CD4-positive, CD25-positive, alpha-beta regulatory T cell (primary cell): ENCODE measurements around the gene MATN4. TPM values are rescaled to one million over a fixed set of nuclear protein-coding genes. Genes with fewer than 3 reads are reported as not detected.

Source experiments
- ATAC-seq, 2 donors: fragments of 150-1000 bp; cut with Tn5 transposase; one replicate each; pipeline ENCODE4 v1.10.0; 2021; ENCODE audit warnings: low read depth in 2 of 2, moderate number of reproducible peaks in 2 of 2, moderate library complexity in 1 of 2
- DNase-seq, 3 donors: peaks; one replicate each; pipeline versions ENCODE4 v3.0.0 to v3.0.0-alpha.2; 2012 to 2022; ENCODE audit warnings: mixed read lengths in 1 of 3
- H3K27ac ChIP-seq: one replicate; pipeline ENCODE4 v1.7.0; 2013; ENCODE audit warnings: mild to moderate bottlenecking, low read length; ENCODE audit not compliant: insufficient read depth, poor library complexity, severe bottlenecking
- H3K27me3 ChIP-seq: one replicate; pipeline ENCODE4 v1.7.0; 2013; ENCODE audit warnings: low read length; ENCODE audit not compliant: control insufficient read depth, insufficient read depth
- H3K36me3 ChIP-seq: one replicate; pipeline ENCODE4 v1.7.0; 2013; ENCODE audit warnings: mild to moderate bottlenecking, low read length, moderate library complexity; ENCODE audit not compliant: control insufficient read depth, insufficient read depth
- H3K4me1 ChIP-seq: 2 replicates; pipeline ENCODE4 v1.7.0; 2013; ENCODE audit warnings: mild to moderate bottlenecking, low read length; ENCODE audit not compliant: insufficient read depth, control insufficient read depth, poor library complexity, severe bottlenecking
- H3K4me3 ChIP-seq: one replicate; pipeline ENCODE4 v1.7.0; 2013; ENCODE audit warnings: low read depth, mild to moderate bottlenecking, low read length, moderate library complexity
- H3K9me3 ChIP-seq, 2 experiments: 1 replicate in 1 of 2; 2 replicates in 1 of 2; pipeline ENCODE4 v1.7.0; 2013; ENCODE audit warnings: low read length in 2 of 2, mild to moderate bottlenecking in 1 of 2, moderate library complexity in 1 of 2; ENCODE audit not compliant: control insufficient read depth in 2 of 2
- H3K27ac Mint-ChIP-seq, 3 donors: one replicate each; pipeline ENCODE4 v1.8.0; 2020 to 2022; ENCODE audit warnings: mild to moderate bottlenecking in 3 of 3, mixed read lengths in 3 of 3, moderate library complexity in 2 of 3
- H3K27me3 Mint-ChIP-seq: one replicate; pipeline ENCODE4 v1.8.0; 2022; ENCODE audit warnings: mild to moderate bottlenecking, mixed read lengths
- H3K36me3 Mint-ChIP-seq: one replicate; pipeline ENCODE4 v1.8.0; 2020; ENCODE audit warnings: mixed read lengths
- H3K4me1 Mint-ChIP-seq, 4 donors: one replicate each; pipeline ENCODE4 v1.8.0; 2020 to 2022; ENCODE audit warnings: mixed read lengths in 4 of 4, mild to moderate bottlenecking in 1 of 4
- H3K4me3 Mint-ChIP-seq, 4 donors: one replicate each; pipeline ENCODE4 v1.8.0; 2020 to 2022; ENCODE audit warnings: mild to moderate bottlenecking in 4 of 4, mixed read lengths in 4 of 4, moderate library complexity in 3 of 4
- H3K9me3 Mint-ChIP-seq, 7 donors: one replicate each; pipeline ENCODE4 v1.8.0; 2020 to 2022; ENCODE audit warnings: mixed read lengths in 7 of 7, mild to moderate bottlenecking in 3 of 7, moderate library complexity in 2 of 7
- polyA plus RNA-seq, 4 donors: library from polyadenylated mRNA; unstranded; fragments of 300-500 nt; fragmentation: Illumina TruSeq; gene quantifications; one replicate each; pipeline ENCODE4 v1.2.3, GENCODE V29; 2021
- total RNA-seq: library from RNA; stranded (reverse); gene quantifications from one replicate; pipeline ENCODE4 v1.2.3, GENCODE V29; 2022

The MATN4 gene
- total and polyA plus RNA-seq, 5 donors from 2014 or later, result 0.10 TPM; not detected in 4

- H3K4me1 Mint-ChIP-seq, result peaks cover 0 to 15% (median 5%) of the 10 kb centered on the region in 4 donors
- no peaks in the 10 kb centered on the region for H3K36me3 Mint-ChIP-seq
- H3K4me3 ChIP-seq, result no peak overlapping the region
- no peaks in the 10 kb centered on the region for H3K9me3 ChIP-seq
- H3K4me1 ChIP-seq, result peaks cover 6% of the 10 kb centered on the region
- H3K27me3 Mint-ChIP-seq, result no peaks in the 10 kb centered on the region
- H3K27ac Mint-ChIP-seq, result no peak overlapping the region
- H3K27me3 ChIP-seq, result no peaks in the 10 kb centered on the region
- no peaks in the 10 kb centered on the region for H3K9me3 Mint-ChIP-seq
- no peak overlapping the region for H3K27ac ChIP-seq
- no peak overlapping the region for H3K4me3 Mint-ChIP-seq
- H3K36me3 ChIP-seq, result peaks cover 2% of the 10 kb centered on the region
- ATAC-seq (no peak), DNase-seq (no peak)
Observed at GRCh38 chr20:45339084-45339483, 31.0 kb upstream of the MATN4 start.

- no peaks in the 10 kb centered on the region for H3K27me3 Mint-ChIP-seq
- H3K4me3 Mint-ChIP-seq, result no peak overlapping the region
- Histone ChIP-seq H3K27ac (no peak overlapping the region), H3K4me1 (peaks cover 5% of the 10 kb centered on the region), H3K36me3 (peaks cover 2% of the 10 kb centered on the region), H3K9me3 (no peaks in the 10 kb centered on the region), H3K27me3 (no peaks in the 10 kb centered on the region), H3K4me3 (no peak overlapping the region)
- peaks cover 0 to 11% (median 4%) of the 10 kb centered on the region in 4 donors for H3K4me1 Mint-ChIP-seq
- ATAC-seq (no peak), DNase-seq (no peak)
- H3K36me3 Mint-ChIP-seq, result no peaks in the 10 kb centered on the region
- no peaks in the 10 kb centered on the region for H3K9me3 Mint-ChIP-seq
- peak overlapping the region in 1 of 3 donors; percentile 46 for H3K27ac Mint-ChIP-seq
Observed at GRCh38 chr20:45338121-45339030, 30.3 kb upstream of the MATN4 start.

GRCh38 chr20:45337367-45338120 is 29.4 kb upstream of the MATN4 start:
- Histone ChIP-seq H3K27ac (no peak overlapping the region), H3K9me3 (no peaks in the 10 kb centered on the region), H3K36me3 (peaks cover 2% of the 10 kb centered on the region), H3K27me3 (no peaks in the 10 kb centered on the region), H3K4me1 (peaks cover 3% of the 10 kb centered on the region), H3K4me3 (no peak overlapping the region)
- Mint-ChIP-seq H3K9me3 (no peaks in the 10 kb centered on the region), H3K27ac (peak overlapping the region in 2 of 3 donors; percentile 73 to 78), H3K4me1 (peaks cover 0 to 7% (median 1%) of the 10 kb centered on the region in 4 donors), H3K27me3 (no peaks in the 10 kb centered on the region), H3K36me3 (no peaks in the 10 kb centered on the region), H3K4me3 (no peak overlapping the region)
- ATAC-seq, result no peak
- DNase-seq, result no peak

- Histone ChIP-seq H3K27me3 (no peaks in the 10 kb centered on the region), H3K27ac (no peak overlapping the region), H3K36me3 (peaks cover 2% of the 10 kb centered on the region), H3K4me3 (no peak overlapping the region), H3K9me3 (no peaks in the 10 kb centered on the region), H3K4me1 (no peaks in the 10 kb centered on the region)
- Mint-ChIP-seq H3K36me3 (no peaks in the 10 kb centered on the region), H3K27me3 (no peaks in the 10 kb centered on the region), H3K4me1 (peaks cover 0 to 7% (median under 1%) of the 10 kb centered on the region in 4 donors), H3K4me3 (peak overlapping the region in 1 of 4 donors; percentile 34), H3K9me3 (no peaks in the 10 kb centered on the region), H3K27ac (peak overlapping the region in 2 of 3 donors; percentile 73 to 78)
- no peak for ATAC-seq
- DNase-seq, result no peak
Observed at GRCh38 chr20:45336530-45337366, 28.6 kb upstream of the MATN4 start.

GRCh38 chr20:45330476-45330875 is 22.4 kb upstream of the MATN4 start:
- Mint-ChIP-seq H3K9me3 (no peaks in the 10 kb centered on the region), H3K27ac (no peak overlapping the region), H3K4me3 (no peak overlapping the region), H3K4me1 (no peaks in the 10 kb centered on the region), H3K36me3 (no peaks in the 10 kb centered on the region), H3K27me3 (no peaks in the 10 kb centered on the region)
- no peak for ATAC-seq
- H3K27me3 ChIP-seq, result no peaks in the 10 kb centered on the region
- H3K4me3 ChIP-seq, result no peak overlapping the region
- DNase-seq, result no peak
- no peak overlapping the region for H3K27ac ChIP-seq
- no peaks in the 10 kb centered on the region for H3K9me3 ChIP-seq
- H3K4me1 ChIP-seq, result no peaks in the 10 kb centered on the region
- H3K36me3 ChIP-seq, result peaks cover 10% of the 10 kb centered on the region

- no peak for DNase-seq
Observed at GRCh38 chr20:45329497-45330319, 21.6 kb upstream of the MATN4 start.

GRCh38 chr20:45328451-45328850 is 20.4 kb upstream of the MATN4 start:
- Histone ChIP-seq H3K27ac (no peak overlapping the region), H3K4me3 (no peak overlapping the region), H3K36me3 (peaks cover 7% of the 10 kb centered on the region), H3K4me1 (no peaks in the 10 kb centered on the region), H3K27me3 (no peaks in the 10 kb centered on the region), H3K9me3 (no peaks in the 10 kb centered on the region)
- Mint-ChIP-seq H3K27me3 (no peaks in the 10 kb centered on the region), H3K36me3 (no peaks in the 10 kb centered on the region), H3K4me1 (no peaks in the 10 kb centered on the region), H3K4me3 (no peak overlapping the region), H3K27ac (peak overlapping the region in 1 of 3 donors; percentile 7), H3K9me3 (no peaks in the 10 kb centered on the region)
- ATAC-seq, result no peak
- DNase-seq, result no peak

More at GRCh38 chr20:45329497-45330319, 21.6 kb upstream of the MATN4 start:
- H3K4me3 ChIP-seq, result no peak overlapping the region
- no peaks in the 10 kb centered on the region for H3K9me3 ChIP-seq
- H3K36me3 ChIP-seq, result peaks cover 7% of the 10 kb centered on the region
- ATAC-seq, result no peak
- no peak overlapping the region for H3K4me3 Mint-ChIP-seq
- no peaks in the 10 kb centered on the region for H3K4me1 Mint-ChIP-seq
- H3K27me3 Mint-ChIP-seq, result no peaks in the 10 kb centered on the region
- H3K27ac Mint-ChIP-seq, result no peak overlapping the region
- no peaks in the 10 kb centered on the region for H3K36me3 Mint-ChIP-seq
- no peak overlapping the region for H3K27ac ChIP-seq
- no peaks in the 10 kb centered on the region for H3K27me3 ChIP-seq
- no peaks in the 10 kb centered on the region for H3K9me3 Mint-ChIP-seq
- no peaks in the 10 kb centered on the region for H3K4me1 ChIP-seq
